EH (cell line): ENCODE measurements around the gene IPO11.
"Not testable (repeated sequence)": the region's sequence is repeated elsewhere in the genome, so short reads cannot be mapped to it uniquely, and the experiment has no call there.

Experiments used
- DNase-seq: peaks from one replicate; pipeline ENCODE4 v3.0.0-alpha.2; 2015; ENCODE audit warnings: low read depth

IPO11 gene

GRCh38 chr5:62600560-62601252 lies 188.1 kb downstream of the IPO11 start:
- no peak for DNase-seq

- no peak for DNase-seq
Observed at GRCh38 chr5:62603934-62604333, 191.4 kb downstream of the IPO11 start.

GRCh38 chr5:62605638-62606037 lies 193.1 kb downstream of the IPO11 start:
- DNase-seq, result no peak

GRCh38 chr5:62606878-62607277 lies 194.3 kb downstream of the IPO11 start:
- peak; percentile 54 for DNase-seq

GRCh38 chr5:62607615-62608014 lies 195.1 kb downstream of the IPO11 start:
- DNase-seq, result no peak

- DNase-seq, result peak; percentile 42
Observed at GRCh38 chr5:62608529-62609511, 196.3 kb downstream of the IPO11 start.

GRCh38 chr5:62614355-62614754 lies 201.8 kb downstream of the IPO11 start:
- no peak for DNase-seq

- DNase-seq, result no peak
Observed at GRCh38 chr5:62616615-62617277, 204.2 kb downstream of the IPO11 start.

- DNase-seq, result no peak
Observed at GRCh38 chr5:62617943-62618342, 205.4 kb downstream of the IPO11 start.

- no peak for DNase-seq
Observed at GRCh38 chr5:62620761-62621160, 208.2 kb downstream of the IPO11 start.

- DNase-seq, result no peak
Observed at GRCh38 chr5:62621280-62621679, 208.7 kb downstream of the IPO11 start.

- no peak for DNase-seq
Observed at GRCh38 chr5:62623271-62623670, 210.7 kb downstream of the IPO11 start.

GRCh38 chr5:62624436-62624835 lies 211.9 kb downstream of the IPO11 start:
- not testable (repeated sequence) for DNase-seq

GRCh38 chr5:62626534-62626933 lies 214.0 kb downstream of the IPO11 start:
- DNase-seq, result no peak

- no peak for DNase-seq
Observed at GRCh38 chr5:62627121-62627520, 214.6 kb downstream of the IPO11 start.

- DNase-seq, result no peak
Observed at GRCh38 chr5:62627901-62628300, 215.3 kb downstream of the IPO11 start.

GRCh38 chr5:62631909-62632580 lies 219.5 kb downstream of the IPO11 start:
- no peak for DNase-seq

- DNase-seq, result no peak
Observed at GRCh38 chr5:62633243-62633642, 220.7 kb downstream of the IPO11 start.

GRCh38 chr5:62640446-62640845 lies 227.9 kb downstream of the IPO11 start:
- DNase-seq, result no peak

- DNase-seq, result no peak
Observed at GRCh38 chr5:62642468-62642867, 229.9 kb downstream of the IPO11 start.

GRCh38 chr5:62643556-62644451 lies 231.2 kb downstream of the IPO11 start:
- DNase-seq, result no peak
